Measurements from ENCODE around the gene NSMCE1.
"Not testable (repeated sequence)": the region's sequence is repeated elsewhere in the genome, so short reads cannot be mapped to it uniquely, and the experiment has no call there.

- not testable (repeated sequence) for TF ChIP-seq CTCF (IDR thresholded peaks at IDR 0.05 in 8 of 11, conservative IDR thresholded peaks at IDR 0.05 in 3 of 11); POLR2AphosphoS5 (IDR thresholded peaks at IDR 0.05); POLR2A (IDR thresholded peaks at IDR 0.05)
Measured at GRCh38 chr16:27248886-27249285, 19.7 kb downstream of the NSMCE1 start.

All from spleen (tissue), 7 donors.